Left renal cortex interstitium (tissue), 4 donors: ENCODE results near the gene TCF12. TPM values are rescaled to one million over a fixed set of nuclear protein-coding genes. Genes with fewer than 3 reads are reported as not detected.
A peak's percentile ranks its signal among the peaks of the same experiment; 100 is the strongest.
"Not testable (repeated sequence)": the region's sequence is repeated elsewhere in the genome, so short reads cannot be mapped to it uniquely, and the experiment has no call there.

Experiments
- DNase-seq, 4 donors: peaks; one replicate each; pipeline ENCODE4 v3.0.0-alpha.2; 2013; ENCODE audit warnings: low read depth in 4 of 4, low spot score in 2 of 4, missing footprints in 1 of 4
- polyA plus RNA-seq, 4 donors: library from polyadenylated mRNA; unstranded; fragments of 120-200 nt; gene quantifications; one replicate each; pipeline ENCODE4 v1.2.1, GENCODE V29; 2013; ENCODE audit not compliant: insufficient read length in 4 of 4

Gene TCF12
- polyA plus RNA-seq, 4 donors, result 153 to 190 (median 164) TPM

DNA sequence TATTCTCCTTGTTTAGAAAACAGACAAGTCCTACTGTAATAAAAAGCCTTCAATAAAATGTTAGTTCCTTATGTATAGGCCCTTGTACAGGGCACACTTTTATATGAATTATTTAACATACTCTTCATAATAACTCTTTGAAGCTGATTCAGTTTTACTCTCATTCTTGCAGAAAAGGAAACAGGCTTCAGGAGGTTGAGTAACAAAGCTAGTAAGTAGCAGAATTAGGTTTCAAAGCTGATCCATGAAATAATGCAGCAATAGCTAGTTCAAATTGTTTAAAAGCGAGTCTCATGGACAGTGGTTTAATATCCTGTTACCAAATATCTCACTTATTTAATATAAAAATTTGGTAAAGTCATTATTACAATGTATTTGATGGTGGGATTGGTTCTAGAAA is 25.0 kb downstream of the TCF12 start:
- no peak for DNase-seq

DNA sequence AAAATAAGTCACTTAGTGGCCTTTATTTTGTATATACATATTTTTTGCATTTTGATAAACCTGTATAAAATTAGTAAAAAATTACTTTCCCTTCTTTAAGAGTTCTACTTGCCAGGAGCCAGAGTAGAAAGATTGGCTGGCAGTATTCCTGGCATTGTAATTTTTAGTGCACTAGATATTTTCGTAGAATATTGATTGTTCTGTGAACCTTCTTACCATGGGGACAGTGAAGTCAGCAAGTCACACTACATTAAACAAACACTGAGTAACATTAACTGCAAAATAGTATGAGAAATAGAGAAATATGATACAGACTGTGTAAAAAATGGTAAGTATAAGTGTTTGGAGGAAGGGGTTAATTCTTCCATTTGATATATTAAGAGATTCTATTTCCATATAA is 26.0 kb downstream of the TCF12 start:
- DNase-seq, result no peak

DNA sequence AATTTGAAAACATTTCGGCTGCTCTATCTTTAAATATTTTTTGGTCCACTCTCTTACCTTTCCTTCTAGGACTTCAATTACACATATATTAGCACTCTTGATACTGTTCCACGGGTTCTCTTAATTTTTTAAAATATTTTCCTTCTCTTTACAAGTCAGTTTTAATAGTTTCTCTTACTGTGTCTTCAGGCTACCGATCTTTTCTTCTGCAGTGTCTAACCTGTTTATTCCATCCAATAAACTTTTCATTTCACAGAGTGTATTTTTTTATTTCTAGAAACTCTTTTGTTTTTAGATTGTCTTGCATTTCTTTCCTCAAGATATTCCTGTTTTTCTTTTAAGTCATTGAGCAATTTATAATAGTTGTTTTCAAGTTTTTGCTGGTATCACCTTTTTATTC is 27.7 kb downstream of the TCF12 start:
- DNase-seq, result no peak

DNA sequence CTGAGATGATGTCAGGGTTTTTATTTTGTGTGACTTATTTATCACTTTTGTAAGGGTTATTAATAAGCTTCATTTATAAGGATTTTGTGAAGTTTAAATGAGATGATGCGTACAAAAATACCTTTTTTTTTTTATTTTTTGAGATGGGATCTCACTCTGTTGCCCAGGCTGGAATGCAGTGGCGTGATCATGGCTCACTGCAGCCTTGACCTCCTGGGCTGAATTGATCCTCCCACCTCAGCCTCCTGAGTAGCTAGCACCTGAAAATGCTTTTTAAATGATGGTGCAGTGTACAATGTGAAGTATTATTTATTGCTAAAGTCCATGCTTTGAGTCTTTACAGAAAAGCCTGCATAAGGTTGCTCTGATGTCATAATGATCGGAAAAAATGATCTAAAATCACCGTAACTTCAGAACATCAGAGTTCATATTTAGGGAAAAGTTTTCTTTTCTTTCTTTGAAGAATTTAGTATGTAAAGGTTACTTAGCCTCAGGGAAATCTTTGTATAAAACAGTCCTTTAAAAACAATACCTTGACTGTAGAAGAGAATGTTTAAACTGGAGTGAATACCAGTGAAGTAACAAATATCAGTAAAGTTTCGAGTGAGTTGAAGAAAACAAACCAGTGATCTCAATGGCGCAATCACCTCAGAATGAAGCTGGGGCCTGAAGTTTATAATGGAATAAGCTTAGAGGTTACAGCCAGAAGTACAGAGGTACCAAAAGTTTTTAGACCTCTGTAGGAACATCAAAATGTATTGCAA is 29.7 kb downstream of the TCF12 start:
- no peak for DNase-seq

DNA sequence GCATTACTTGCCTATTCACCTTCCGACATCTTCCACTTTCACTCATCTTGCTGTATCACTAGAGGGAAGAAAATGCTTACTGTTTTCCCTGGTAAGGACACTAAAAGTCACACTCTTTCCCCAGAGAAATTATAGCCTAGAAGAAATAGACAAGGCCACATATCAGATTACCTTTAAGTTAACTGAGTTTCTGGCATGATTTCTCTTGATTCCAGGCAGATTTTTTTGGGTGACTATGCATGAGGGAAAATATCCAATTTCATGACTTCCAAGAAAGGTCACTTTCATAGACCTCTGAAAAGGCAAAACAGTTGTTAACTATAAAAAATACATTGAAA is 30.3 kb downstream of the TCF12 start:
- DNase-seq, result peak in 1 of 4 donors; percentile 19

DNA sequence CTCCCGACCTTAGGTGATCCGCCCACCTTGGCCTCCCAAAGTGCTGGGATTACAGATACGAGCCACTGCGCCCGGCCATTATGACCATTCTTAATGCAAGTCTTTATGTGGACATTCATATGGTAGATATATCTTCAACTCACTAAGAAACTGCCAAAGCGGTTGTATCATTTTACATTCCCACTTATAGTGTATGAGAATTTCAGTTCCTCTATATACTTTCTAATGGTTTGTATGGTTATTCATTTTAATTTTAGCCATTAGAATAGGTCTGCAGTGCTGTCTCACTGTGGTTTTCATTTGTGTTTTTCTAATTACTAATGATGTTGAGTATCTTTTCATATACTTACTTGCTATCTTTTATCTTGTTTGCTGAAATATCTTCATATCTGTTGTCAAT is 32.5 kb downstream of the TCF12 start:
- DNase-seq, result no peak

DNA sequence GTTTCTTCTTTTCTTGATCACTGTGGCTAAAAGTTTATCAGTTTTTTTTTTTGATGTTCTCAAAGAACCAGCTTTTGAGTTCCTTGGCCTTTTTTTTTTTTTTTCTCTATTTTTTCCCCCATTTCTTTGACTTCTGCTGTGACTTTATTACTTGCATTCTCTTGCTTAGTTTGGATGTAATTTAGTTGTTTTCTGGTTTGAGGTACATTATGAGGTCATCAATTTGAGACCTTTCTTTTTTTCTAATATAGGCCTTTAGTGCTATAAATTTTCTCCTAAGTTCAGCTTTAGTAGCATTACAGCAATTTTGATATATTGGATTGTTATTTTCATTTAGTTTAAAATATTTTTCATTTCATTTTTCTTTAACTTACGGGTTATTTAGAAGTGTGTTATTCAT is 35.3 kb downstream of the TCF12 start:
- DNase-seq, result no peak

DNA sequence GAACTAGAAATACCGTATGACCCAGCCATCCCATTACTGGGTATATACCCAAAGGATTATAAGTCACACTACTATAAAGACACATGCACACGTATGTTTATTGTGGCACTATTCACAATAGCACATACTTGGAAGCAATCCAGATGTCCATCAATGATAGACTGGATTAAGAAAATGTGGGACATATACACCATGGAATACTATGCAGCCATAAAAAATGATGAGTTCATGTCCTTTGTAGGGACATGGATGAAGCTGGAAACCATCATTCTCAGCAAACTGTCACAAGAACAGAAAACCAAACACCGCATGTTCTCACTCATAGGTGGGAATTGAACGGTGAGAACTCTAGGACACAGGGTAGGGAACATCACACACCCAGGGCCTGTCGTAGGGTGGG is 36.6 kb downstream of the TCF12 start:
- not testable (repeated sequence) for DNase-seq

DNA sequence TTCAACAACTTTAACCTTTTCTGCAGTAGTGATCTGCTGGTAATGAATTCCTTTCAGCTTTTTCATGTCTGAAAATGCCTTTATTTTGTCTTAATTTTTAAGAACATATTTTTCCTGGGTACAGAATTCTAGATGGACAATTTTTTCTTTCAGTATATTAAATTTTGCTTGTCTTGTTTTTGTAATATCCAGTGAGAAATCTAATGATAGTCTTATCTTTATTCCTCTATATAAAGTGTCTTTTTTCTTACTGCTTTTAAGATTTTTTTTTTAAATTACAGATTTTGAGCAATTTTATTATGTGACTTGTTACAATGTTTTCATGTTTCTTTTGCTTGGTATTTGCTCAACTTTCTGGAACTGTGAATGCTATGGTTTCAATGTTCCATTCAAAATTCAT is 38.1 kb downstream of the TCF12 start:
- no peak for DNase-seq

DNA sequence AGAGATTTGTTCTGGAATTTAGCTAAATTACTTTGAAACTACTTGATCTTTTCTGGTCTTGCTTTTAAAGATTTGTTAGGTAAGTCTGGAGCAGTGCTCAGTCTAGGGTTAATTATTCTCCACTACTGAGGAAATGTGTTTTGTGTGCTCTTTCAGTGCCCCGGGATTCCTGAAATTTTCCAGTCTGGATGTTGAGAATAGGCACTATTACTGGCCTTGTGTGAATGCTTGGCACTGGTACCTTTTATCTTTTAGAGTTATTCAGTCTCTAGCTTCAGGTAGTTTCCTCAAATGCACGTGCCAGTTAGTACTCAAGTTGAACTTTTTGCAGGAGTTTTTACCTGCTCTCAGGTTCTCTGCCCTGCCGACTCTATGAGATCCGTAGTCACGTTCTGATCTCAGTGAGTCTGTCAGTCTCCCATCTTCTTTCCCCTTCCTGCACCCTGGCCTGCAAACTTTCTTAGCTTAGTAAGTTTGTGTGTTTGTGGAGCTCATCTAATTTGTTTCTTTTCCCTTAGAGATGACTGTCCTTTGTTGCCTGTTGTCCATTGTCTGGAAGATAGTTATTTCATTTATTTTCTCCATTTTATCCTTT is 39.5 kb downstream of the TCF12 start:
- DNase-seq, result no peak

DNA sequence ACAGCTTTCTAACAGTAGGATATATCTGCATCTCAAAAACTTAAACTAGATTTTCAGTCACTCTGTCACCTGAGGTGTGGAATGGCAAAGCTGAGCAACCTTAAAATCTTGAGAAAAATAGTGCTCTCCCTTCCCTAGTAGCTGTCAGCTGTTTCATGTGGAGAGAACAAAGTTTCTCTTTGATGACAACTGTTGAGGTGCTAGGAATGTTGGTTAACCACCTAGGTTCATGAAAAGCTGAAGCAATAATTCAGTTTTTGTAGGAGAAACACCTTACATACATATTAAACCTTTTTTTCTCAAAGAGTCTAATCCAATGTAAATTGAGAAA is 40.8 kb downstream of the TCF12 start:
- DNase-seq, result no peak

DNA sequence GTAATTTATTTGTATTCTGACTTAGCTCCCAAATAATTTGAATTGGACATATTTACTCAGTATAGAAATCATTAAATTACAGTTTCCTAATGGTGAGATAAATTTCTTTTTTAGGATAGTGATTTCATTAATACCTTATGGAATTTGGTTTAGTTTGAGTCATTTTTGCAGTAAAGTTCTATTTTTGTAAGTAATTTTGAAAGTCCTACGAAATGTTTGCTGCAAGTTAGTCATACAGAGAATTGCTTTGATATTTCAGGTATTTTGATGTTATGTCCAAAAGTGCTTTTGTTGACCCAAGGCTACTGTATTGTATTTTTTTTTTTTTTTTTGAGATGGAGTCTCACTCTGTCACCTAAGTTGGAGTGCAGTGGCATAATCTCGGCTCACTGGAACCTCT is 41.7 kb downstream of the TCF12 start:
- DNase-seq, result no peak

DNA sequence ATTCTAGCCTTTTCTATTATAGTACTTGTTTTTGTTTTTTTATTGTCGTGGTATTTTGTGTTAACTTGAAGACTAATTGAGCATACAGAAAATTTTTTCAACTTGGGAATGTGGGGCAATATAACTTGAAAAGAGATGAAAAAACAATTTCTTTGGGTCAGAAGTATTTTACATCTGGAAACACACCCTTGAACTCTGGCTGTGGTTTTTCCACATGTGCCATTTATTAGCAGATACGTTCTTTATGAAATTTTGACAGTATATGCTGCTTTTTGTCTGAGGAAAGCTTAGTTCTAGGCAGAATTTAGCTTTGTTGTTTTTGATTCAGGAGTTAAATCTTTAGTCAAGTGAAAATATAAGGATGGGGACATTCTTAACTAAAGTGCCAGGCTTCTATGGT is 44.7 kb downstream of the TCF12 start:
- no peak for DNase-seq

DNA sequence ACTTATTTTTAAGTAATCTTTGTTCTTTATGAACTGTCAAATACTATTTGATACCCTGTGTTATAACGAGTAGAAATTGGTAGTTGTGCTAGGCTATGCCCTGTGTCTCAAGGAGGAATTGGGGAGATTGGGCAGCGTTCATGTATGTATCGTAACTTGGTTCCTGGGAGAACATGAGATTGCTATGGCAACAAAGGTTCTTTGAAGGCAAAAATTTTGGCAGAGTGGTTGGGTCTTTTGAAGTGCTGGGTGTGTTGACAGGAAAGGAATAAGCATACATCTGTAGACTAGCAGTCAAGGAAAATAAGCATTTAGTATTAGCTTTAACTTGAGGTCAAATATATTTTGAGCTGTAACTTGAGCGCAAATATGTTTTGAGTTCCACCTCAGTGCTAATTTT is 45.3 kb downstream of the TCF12 start:
- no peak for DNase-seq

DNA sequence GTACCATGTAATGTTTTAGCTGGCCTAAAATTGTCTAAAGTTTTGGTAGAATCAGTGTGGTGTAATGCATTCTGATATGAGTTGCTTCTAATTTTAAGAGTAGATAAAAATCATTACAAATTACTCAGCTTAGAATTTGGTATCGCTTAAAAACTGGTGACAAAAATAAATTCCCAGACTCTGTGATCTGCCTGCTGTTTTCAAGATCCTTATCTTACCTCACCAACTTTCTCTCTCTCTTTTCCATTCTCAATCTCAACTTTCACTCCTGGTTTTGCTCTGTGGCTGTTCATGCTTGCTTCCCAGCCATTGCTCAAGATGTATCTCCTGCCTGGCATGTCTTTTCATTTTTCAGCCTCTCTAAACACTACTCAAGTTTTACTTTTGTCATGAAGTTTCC is 45.7 kb downstream of the TCF12 start:
- DNase-seq, result no peak

DNA sequence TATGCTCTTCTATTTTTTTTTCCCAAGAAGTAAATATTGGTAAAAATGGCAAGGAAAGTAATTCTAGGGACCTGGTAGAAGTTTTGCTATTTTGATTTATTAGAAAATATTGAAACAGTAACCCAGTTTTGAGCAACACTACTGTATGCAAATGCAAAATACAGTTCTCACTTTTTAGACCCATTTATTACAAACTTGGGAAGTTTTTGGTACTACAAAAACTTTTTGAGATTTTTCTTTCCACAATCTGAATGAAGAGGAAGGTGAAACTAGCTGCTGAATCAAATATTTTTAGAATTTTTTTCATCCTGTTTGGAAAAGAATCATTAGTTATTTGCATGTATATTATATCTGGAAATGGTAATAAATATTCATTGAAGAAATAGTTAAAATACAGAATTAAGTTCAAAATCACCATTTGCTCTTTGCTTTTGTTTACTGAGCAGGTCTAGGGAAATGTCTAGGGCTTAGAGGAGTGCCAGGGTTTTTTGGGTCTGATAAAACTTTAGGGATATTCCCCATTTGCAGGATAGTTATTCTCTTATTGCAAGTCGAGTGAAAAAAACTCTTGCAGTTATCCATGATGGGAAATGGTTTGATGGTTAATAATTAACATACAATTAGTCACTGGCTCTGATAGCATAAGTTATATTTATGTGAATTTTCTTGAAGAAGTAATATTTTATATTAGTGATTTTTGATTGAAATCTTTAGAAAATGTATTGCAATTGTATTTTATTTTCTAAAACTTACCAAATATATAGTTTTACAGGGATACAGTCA is 47.0 kb downstream of the TCF12 start:
- DNase-seq, result no peak

DNA sequence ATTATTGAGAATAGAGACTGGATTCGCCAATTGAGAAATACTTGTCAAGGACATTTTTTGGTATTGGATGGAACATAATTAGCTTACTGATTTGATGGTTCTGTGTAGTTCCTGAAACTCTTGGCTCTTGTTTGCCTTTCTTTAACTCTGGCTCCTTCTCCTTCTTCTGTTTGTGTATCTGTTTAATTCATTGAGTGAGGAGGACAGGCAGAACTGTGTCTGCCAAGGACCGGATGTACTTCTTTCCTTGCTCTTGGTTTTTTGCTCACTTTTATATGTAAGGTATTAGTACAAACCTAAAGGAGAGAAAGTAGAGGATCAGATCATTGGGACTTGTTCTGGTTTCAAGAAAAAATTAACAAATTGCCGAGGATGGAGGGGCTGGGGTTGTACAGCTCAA is 48.9 kb downstream of the TCF12 start:
- no peak for DNase-seq

DNA sequence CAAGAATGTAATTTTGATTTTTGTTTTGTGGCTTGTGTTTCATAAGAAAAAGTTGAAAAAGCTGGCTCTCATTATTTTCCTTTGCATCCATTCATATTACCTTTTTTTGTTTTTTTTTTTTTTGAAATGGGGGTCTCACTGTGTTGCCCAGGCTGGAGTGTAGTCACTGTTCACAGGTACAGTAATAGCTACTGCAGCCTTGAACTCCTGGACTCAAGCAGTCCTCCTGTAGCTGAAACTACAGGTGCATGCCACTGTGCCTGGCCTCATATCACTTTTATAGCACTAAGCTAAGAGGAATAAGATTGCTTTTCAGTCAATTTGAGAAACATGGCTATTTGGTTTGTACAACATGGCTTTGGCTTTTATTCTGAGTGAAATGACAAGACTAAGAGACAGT is 49.8 kb downstream of the TCF12 start:
- no peak for DNase-seq

DNA sequence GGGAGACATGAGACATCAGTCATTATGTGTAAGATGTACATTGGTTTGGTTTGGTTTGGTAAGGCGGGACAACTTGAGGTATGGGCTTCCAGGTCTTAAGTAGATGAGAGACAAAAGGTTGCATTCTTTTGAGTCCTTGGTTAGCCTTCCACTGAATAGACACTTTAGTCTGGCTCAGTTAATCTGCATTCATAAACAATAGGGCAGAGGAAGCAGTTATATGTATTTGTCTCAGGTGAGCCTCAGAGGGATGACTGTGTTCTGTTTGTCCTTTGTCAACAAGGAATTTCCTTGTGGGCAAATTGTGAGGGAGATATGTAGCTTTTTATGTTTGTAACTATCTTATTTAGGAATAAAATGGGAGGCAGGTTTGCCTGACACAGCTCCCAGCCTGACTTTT is 50.4 kb downstream of the TCF12 start:
- DNase-seq, result no peak

DNA sequence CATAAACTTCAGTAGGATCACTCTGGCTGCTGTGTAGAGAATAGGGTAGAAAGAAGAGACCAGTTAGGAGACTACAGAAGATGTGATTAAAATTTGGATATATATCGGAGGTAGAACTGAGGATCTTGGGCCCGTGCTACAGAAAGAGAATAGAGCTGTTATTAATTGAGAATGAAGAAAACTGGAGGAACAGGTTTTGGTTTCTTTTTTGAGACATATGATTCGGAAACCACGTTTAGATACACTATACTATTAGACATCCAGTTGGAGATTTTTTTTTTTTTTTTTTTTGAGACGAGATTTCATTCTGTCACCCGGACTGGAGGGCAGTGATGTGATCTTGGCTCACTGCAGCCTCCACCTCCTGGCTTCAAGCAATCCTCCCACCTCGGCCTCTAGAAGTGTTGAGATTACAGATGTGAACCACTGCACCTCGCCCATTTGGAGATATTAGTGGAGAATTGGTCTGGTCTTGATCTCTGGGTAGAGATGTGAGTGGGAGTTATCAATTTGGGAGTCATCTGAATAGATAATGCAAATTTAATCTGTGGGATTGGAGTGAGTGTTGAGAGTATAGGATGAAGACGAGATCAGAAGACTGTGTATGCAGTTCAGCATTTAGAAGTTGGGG is 50.9 kb downstream of the TCF12 start:
- DNase-seq, result no peak

DNA sequence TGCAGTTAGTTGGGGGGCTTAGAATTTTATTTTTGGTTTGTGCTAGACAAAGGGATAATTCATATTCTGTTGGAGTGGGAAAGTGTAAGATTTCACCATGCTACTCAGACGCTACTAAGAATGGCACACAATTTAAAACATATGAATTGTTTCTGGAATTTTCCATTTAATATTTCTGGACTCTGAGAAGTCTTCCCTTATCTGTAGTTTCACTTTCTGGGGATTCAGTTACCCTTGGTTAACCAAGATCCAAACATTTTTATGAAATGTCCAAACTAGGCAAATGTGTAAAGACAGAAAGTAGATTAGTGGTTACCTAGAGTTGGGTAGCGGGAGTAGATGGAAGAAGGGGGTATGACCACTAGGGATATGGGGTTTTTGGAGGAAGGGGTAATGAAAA is 53.1 kb downstream of the TCF12 start:
- no peak for DNase-seq

DNA sequence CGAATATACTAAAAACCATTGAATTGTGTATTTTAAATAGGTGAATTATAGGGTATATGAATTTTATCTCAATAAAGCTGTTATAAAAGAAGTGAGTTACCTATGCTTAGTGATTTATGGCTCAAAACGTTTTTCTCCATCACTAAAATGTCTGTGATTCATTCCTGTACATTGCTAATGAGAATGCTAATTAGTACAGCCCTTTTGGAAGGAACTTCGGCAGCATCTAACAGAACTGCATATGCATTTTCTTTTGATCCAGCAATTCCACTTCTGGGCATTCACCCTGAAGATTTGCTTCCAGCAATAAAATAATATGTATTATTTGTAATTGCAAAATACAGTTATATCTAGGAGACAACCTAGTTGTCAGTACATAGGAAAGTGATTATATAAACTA is 53.6 kb downstream of the TCF12 start:
- DNase-seq, result no peak
